Peyer's patch (tissue), 4 donors: ENCODE measurements around the gene TMEM109. TPM values are rescaled to one million over a fixed set of nuclear protein-coding genes. Genes with fewer than 3 reads are reported as not detected.

Experiments
- DNase-seq, 3 donors: peaks; one replicate each; pipeline ENCODE4 v3.0.0-alpha.2; 2017 to 2019
- H3K27ac ChIP-seq, 4 donors: fragments of 200-600 bp; sonication (generic); one replicate each; pipeline ENCODE4 v1.5.1; 2016 to 2019
- H3K27me3 ChIP-seq, 2 donors: fragments of 200-600 bp; sonication (generic); one replicate each; pipeline ENCODE4 v1.5.1; 2019
- H3K36me3 ChIP-seq, 3 donors: fragments of 200-600 bp; sonication (generic); one replicate each; pipeline ENCODE4 v1.5.1; 2016 to 2019
- H3K4me1 ChIP-seq, 4 donors: fragments of 200-600 bp; sonication (generic); one replicate each; pipeline ENCODE4 v1.5.1; 2016 to 2019
- H3K4me3 ChIP-seq, 4 donors: fragments of 200-600 bp; sonication (generic); 1 replicate in 3 of 4; 2 replicates in 1 of 4; pipeline ENCODE4 v1.5.1; 2016 to 2019; ENCODE audit warnings: mild to moderate bottlenecking in 1 of 4
- H3K9me3 ChIP-seq, 4 donors: fragments of 200-600 bp; sonication (generic); one replicate each; pipeline ENCODE4 v1.5.1; 2016 to 2019; ENCODE audit warnings: mild to moderate bottlenecking in 1 of 4
- POLR2A ChIP-seq, 2 donors: fragments of 450-650 bp; IDR thresholded peaks; one replicate each; pipeline ENCODE4 v1.5.1; 2017; ENCODE audit warnings: antibody characterized with exemption in 2 of 2, mild to moderate bottlenecking in 2 of 2, moderate library complexity in 2 of 2
- total RNA-seq, 4 donors: library from RNA; depleted of rRNA; stranded (reverse); fragments of >200 nt; gene quantifications; one replicate each; pipeline ENCODE4 v1.1.0, GENCODE V29; 2016
- TF ChIP-seq, protein P1 (sequence below), 6 experiments: fragments of 450-650 bp in 4 of 6; fragments of 200-600 bp in 2 of 6; sonication (generic) in 1 of 6; IDR thresholded peaks; one replicate each; pipeline ENCODE4 v1.5.1; 2017 to 2019; ENCODE audit warnings: antibody characterized with exemption in 6 of 6, mild to moderate bottlenecking in 3 of 6, moderate library complexity in 1 of 6

TMEM109 gene
- total RNA-seq, 4 donors from 2014 or later, result 26.3 to 40.5 (median 36.6) TPM

DNA sequence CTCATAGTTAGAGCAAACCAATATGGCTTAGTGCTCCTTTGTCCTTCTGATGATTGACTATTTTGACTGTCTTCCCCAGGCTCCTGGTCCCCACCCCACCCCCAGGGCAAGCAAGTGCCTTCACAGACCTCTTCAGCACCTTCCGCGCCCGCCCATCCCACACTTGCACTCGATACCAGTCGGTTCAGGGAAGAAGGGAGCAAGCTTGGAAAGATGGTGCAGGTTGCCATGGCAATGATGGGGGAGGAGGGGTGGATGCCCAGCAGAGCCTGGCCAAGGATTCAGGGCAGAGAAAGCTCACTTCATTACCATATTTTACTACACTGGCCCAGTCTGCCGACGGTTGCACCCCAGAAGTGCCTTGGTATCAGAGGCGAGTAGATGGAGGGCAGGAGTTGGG is 12.5 kb downstream of the TMEM109 start:
- no peak for TF ChIP-seq POLR2A (IDR thresholded peaks at IDR 0.05)
- TF ChIP-seq, protein P1, sequence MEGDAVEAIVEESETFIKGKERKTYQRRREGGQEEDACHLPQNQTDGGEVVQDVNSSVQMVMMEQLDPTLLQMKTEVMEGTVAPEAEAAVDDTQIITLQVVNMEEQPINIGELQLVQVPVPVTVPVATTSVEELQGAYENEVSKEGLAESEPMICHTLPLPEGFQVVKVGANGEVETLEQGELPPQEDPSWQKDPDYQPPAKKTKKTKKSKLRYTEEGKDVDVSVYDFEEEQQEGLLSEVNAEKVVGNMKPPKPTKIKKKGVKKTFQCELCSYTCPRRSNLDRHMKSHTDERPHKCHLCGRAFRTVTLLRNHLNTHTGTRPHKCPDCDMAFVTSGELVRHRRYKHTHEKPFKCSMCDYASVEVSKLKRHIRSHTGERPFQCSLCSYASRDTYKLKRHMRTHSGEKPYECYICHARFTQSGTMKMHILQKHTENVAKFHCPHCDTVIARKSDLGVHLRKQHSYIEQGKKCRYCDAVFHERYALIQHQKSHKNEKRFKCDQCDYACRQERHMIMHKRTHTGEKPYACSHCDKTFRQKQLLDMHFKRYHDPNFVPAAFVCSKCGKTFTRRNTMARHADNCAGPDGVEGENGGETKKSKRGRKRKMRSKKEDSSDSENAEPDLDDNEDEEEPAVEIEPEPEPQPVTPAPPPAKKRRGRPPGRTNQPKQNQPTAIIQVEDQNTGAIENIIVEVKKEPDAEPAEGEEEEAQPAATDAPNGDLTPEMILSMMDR (IDR thresholded peaks at IDR 0.05), result no peak
- Histone ChIP-seq H3K9me3 (no peaks in the 10 kb centered on the region), H3K27ac (no peak overlapping the region), H3K36me3 (peaks cover 0 to 16% (median 0%) of the 10 kb centered on the region in 3 donors), H3K4me1 (peaks cover 3 to 23% (median 9%) of the 10 kb centered on the region in 4 donors), H3K4me3 (no peak overlapping the region), H3K27me3 (peaks cover 0 to 10% of the 10 kb centered on the region in 2 donors)
- peak in 1 of 3 donors; percentile 34 for DNase-seq

DNA sequence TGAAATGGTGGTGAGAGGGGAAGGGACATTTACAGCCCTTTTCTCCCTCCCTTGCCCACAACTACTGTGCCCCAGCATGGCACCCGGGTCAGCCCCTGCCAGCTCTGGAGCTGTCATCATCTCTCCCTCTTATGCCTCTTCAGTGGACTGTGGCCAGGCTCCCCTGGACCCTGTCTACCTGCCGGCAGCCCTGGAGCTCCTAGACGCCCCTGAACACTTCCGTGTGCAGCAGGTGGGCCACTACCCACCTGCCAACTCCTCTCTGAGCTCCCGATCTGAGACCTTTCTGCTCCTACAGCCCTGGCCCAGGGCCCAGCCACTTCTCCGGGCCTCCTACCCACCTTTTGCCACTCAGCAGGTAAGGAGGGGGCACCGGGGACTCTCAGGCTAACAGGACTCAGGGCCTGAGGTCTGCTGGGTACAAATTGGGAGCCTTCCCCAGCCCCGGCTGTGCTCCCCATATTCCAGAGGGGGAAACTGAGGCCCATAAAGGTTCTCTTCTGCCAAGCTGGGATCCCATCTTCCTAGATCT is 13.2 kb downstream of the TMEM109 start:
- peak in 1 of 3 donors; percentile 20 for DNase-seq
- no peak overlapping the region for H3K4me3 ChIP-seq
- H3K27me3 ChIP-seq, result peaks cover 0 to 10% of the 10 kb centered on the region in 2 donors
- H3K9me3 ChIP-seq, result no peaks in the 10 kb centered on the region
- H3K27ac ChIP-seq, result no peak overlapping the region
- TF ChIP-seq POLR2A (IDR thresholded peaks at IDR 0.05), result no peak
- TF ChIP-seq, protein P1 (IDR thresholded peaks at IDR 0.05), result no peak
- peaks cover 5 to 23% (median 11%) of the 10 kb centered on the region in 4 donors for H3K4me1 ChIP-seq
- peaks cover 0 to 9% (median 0%) of the 10 kb centered on the region in 3 donors for H3K36me3 ChIP-seq

DNA sequence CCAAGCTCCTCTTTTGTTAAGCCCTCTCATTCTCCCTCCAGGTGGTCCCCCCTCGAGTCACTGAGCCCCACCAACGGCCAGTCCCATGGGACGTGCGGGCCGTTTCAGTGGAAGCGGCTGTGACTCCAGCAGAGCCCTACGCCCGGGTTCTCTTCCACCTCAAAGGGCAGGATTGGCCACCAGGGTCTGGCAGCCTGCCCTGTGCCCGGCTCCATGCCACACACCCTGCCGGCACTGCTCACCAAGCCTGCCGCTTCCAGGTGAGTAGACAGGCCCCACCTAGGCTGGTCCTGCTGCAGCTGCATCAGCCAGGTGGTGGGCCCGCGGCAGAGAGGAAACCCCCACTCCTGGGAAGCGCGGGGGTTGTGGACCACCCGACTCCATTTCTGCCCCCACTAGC is 13.6 kb downstream of the TMEM109 start:
- DNase-seq, result peak in 1 of 3 donors; percentile 37
- H3K4me3 ChIP-seq, result no peak overlapping the region
- TF ChIP-seq, protein P1 (IDR thresholded peaks at IDR 0.05), result no peak
- no peak for TF ChIP-seq POLR2A (IDR thresholded peaks at IDR 0.05)
- peaks cover 0 to 5% (median 0%) of the 10 kb centered on the region in 3 donors for H3K36me3 ChIP-seq
- H3K9me3 ChIP-seq, result no peaks in the 10 kb centered on the region
- no peak overlapping the region for H3K27ac ChIP-seq
- H3K4me1 ChIP-seq, result peaks cover 5 to 23% (median 11%) of the 10 kb centered on the region in 4 donors
- H3K27me3 ChIP-seq, result peaks cover 0 to 10% of the 10 kb centered on the region in 2 donors

DNA sequence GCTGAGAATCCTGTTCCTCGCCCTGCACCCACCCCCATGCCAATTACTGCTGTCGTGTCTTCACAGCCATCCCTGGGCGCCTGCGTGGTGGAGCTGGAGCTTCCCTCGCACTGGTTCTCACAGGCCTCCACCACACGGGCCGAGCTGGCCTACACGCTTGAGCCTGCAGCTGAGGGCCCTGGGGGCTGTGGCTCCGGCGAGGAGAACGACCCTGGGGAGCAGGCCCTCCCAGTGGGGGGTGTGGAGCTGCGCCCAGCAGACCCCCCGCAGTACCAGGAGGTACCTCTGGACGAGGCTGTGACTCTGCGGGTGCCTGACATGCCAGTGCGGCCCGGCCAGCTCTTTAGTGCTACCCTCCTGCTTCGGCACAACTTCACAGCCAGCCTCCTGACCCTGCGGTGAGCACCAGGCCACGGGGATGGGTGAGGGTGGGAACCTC is 14.6 kb downstream of the TMEM109 start:
- Histone ChIP-seq H3K27me3 (peaks cover 0 to 10% of the 10 kb centered on the region in 2 donors), H3K36me3 (no peaks in the 10 kb centered on the region), H3K4me1 (peaks cover 5 to 23% (median 12%) of the 10 kb centered on the region in 4 donors), H3K9me3 (no peaks in the 10 kb centered on the region), H3K27ac (no peak overlapping the region), H3K4me3 (no peak overlapping the region)
- TF ChIP-seq, protein P1 (IDR thresholded peaks at IDR 0.05), result no peak
- TF ChIP-seq POLR2A (IDR thresholded peaks at IDR 0.05), result no peak
- DNase-seq, result peak in 1 of 3 donors; percentile 40

DNA sequence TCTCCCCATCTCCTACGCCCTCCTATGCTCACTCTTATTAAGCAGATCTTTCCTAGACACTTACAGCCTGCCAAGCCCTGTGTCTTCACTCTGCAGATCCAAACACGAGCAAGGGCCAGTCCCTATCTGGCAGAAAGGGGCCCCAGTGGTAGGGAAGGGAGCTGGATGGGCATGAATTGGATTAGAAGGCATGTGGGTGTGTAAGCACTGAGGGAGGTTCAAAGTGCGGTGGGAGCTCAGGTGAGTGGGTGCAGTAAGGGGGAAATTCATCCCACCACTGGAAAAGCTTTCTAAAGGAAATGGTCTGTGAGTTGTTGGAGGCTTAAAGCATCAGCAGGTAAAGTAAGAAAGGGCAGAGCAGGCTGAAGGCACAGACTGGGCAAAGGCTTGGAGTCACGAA is 15.8 kb downstream of the TMEM109 start:
- Histone ChIP-seq H3K36me3 (no peaks in the 10 kb centered on the region), H3K27ac (no peak overlapping the region), H3K4me3 (no peak overlapping the region), H3K27me3 (peaks cover 0 to 5% of the 10 kb centered on the region in 2 donors), H3K4me1 (peaks cover 2 to 11% (median 8%) of the 10 kb centered on the region in 4 donors), H3K9me3 (no peaks in the 10 kb centered on the region)
- TF ChIP-seq POLR2A (IDR thresholded peaks at IDR 0.05), result no peak
- TF ChIP-seq, protein P1 (IDR thresholded peaks at IDR 0.05), result no peak
- DNase-seq, result peak in 1 of 3 donors; percentile 12
